GM21619 (cell line): ENCODE data around the gene VSTM2L.

ENCODE experiments used
- ATAC-seq: cut with Tn5 transposase; IDR thresholded peaks from one replicate; pipeline ENCODE4 v1.9.1; 2021; ENCODE audit not compliant: unreplicated experiment

The VSTM2L gene

GRCh38 chr20:37899105-37900045 lies 3.6 kb upstream of the VSTM2L start:
- no peak for ATAC-seq

- no peak for ATAC-seq
Measured at GRCh38 chr20:37901240-37901639, 1.7 kb upstream of the VSTM2L start.

- no peak for ATAC-seq
Measured at GRCh38 chr20:37901654-37902503, 1.0 kb upstream of the VSTM2L start.

- no peak for ATAC-seq
Measured at GRCh38 chr20:37903317-37904007, 535 bp downstream of the VSTM2L start.

- no peak for ATAC-seq
Measured at GRCh38 chr20:37904008-37904642, 1.2 kb downstream of the VSTM2L start.

- no peak for ATAC-seq
Measured at GRCh38 chr20:37904845-37905373, 2.0 kb downstream of the VSTM2L start.

- ATAC-seq: no peak
Measured at GRCh38 chr20:37905671-37906613, 3.0 kb downstream of the VSTM2L start.

GRCh38 chr20:37907330-37907676 lies 4.4 kb downstream of the VSTM2L start:
- no peak for ATAC-seq

GRCh38 chr20:37907677-37908401 lies 4.9 kb downstream of the VSTM2L start:
- no peak for ATAC-seq

GRCh38 chr20:37911261-37911660 lies 8.3 kb downstream of the VSTM2L start:
- ATAC-seq: no peak

- ATAC-seq: no peak
Measured at GRCh38 chr20:37911838-37912281, 8.9 kb downstream of the VSTM2L start.

- ATAC-seq: no peak
Measured at GRCh38 chr20:37912874-37913273, 9.9 kb downstream of the VSTM2L start.

GRCh38 chr20:37913567-37914366 lies 10.8 kb downstream of the VSTM2L start:
- no peak for ATAC-seq

GRCh38 chr20:37914367-37914671 lies 11.4 kb downstream of the VSTM2L start:
- no peak for ATAC-seq

GRCh38 chr20:37914672-37915433 lies 11.9 kb downstream of the VSTM2L start:
- ATAC-seq: no peak

- ATAC-seq: no peak
Measured at GRCh38 chr20:37915434-37915787, 12.5 kb downstream of the VSTM2L start.

- no peak for ATAC-seq
Measured at GRCh38 chr20:37915800-37916570, 13.1 kb downstream of the VSTM2L start.
